IPS DF 6.9 (cell line): ENCODE measurements around the gene XPA.

Experiments used
- DNase-seq: peaks from one replicate; pipeline ENCODE4 v3.0.0-alpha.2; 2013; ENCODE audit warnings: low read depth, low spot score
- H3K27ac ChIP-seq: one replicate; pipeline ENCODE4 v1.5.1; 2013; ENCODE audit warnings: low read length, control low read depth
- H3K27me3 ChIP-seq: 2 replicates; pipeline ENCODE4 v1.6.1; 2013; ENCODE audit warnings: mild to moderate bottlenecking, low read length; ENCODE audit not compliant: control insufficient read depth, insufficient read depth
- H3K36me3 ChIP-seq: 2 replicates; pipeline ENCODE4 v1.6.1; 2013; ENCODE audit warnings: low read length; ENCODE audit not compliant: control insufficient read depth, insufficient read depth
- H3K4me1 ChIP-seq: 2 replicates; pipeline ENCODE4 v1.6.1; 2013; ENCODE audit warnings: low read length; ENCODE audit not compliant: control insufficient read depth, insufficient read depth
- H3K4me3 ChIP-seq: 2 replicates; pipeline ENCODE4 v1.5.1; 2013; ENCODE audit warnings: mild to moderate bottlenecking, low read length
- H3K9me3 ChIP-seq: 2 replicates; pipeline ENCODE4 v1.6.1; 2013; ENCODE audit warnings: low read length, inconsistent platforms; ENCODE audit not compliant: control insufficient read depth, insufficient read depth
- WGBS: extraction: QIAGEN DNeasy Blood & Tissue Kit; methylation state at CpG from one replicate; pipeline ENCODE4 v1.1.7; 2013; ENCODE audit warnings: mixed read lengths, missing lambda C conversion rate; ENCODE audit not compliant: insufficient read length, insufficient coverage; 5-methylcytosine and 5-hydroxymethylcytosine counted together

The XPA gene

GRCh38 chr9:97723819-97724218, 26.7 kb upstream of the XPA start:
- no CpG with 5 or more reads among the region's 2 CpGs for WGBS
- Histone ChIP-seq H3K4me3 (no peak overlapping the region), H3K27ac (no peak overlapping the region), H3K4me1 (no peaks in the 10 kb centered on the region; the same call in 1 of the 2 replicates), H3K27me3 (no peaks in the 10 kb centered on the region), H3K36me3 (no peaks in the 10 kb centered on the region), H3K9me3 (no peaks in the 10 kb centered on the region; the same call in 1 of the 2 replicates)
- DNase-seq = no peak

DNA sequence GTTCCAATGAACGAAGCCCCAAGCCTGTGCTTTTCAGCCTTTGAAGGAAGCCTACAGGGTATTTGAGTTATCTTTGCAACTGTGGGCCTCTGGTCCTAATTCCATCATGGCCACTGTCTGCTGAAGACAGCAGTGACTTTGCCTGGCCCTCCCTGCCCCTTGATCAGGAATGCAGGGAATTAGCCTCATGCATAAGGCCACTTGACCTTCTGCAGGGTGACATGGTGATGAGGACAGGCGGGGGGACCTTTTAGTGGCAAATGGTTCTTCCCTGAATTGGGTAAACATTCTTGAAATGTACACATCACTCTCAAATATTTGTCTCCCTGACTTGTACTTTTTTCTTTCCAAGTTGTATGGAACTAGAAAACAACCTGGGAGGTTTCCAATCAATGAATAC, 25.2 kb upstream of the XPA start:
- H3K27me3 ChIP-seq = no peaks in the 10 kb centered on the region
- H3K27ac ChIP-seq = no peak overlapping the region
- no peaks in the 10 kb centered on the region; the same call in 1 of the 2 replicates for H3K9me3 ChIP-seq
- no peaks in the 10 kb centered on the region for H3K36me3 ChIP-seq
- H3K4me1 ChIP-seq = no peaks in the 10 kb centered on the region; the same call in 1 of the 2 replicates
- WGBS = no CpG with 5 or more reads among the region's 2 CpGs
- DNase-seq = no peak
- H3K4me3 ChIP-seq = no peak overlapping the region

- no peak overlapping the region for H3K4me3 ChIP-seq
- no peaks in the 10 kb centered on the region; the same call in 1 of the 2 replicates for H3K9me3 ChIP-seq
- no peak for DNase-seq
- H3K27ac ChIP-seq = no peak overlapping the region
- no CpG with 5 or more reads among the region's 2 CpGs for WGBS
- no peaks in the 10 kb centered on the region; the same call in 1 of the 2 replicates for H3K4me1 ChIP-seq
- no peaks in the 10 kb centered on the region for H3K27me3 ChIP-seq
- no peaks in the 10 kb centered on the region for H3K36me3 ChIP-seq
Measured at GRCh38 chr9:97721396-97721795, 24.3 kb upstream of the XPA start.

- H3K4me1 ChIP-seq = no peaks in the 10 kb centered on the region; the same call in 1 of the 2 replicates
- H3K4me3 ChIP-seq = no peak overlapping the region
- WGBS = no CpG with 5 or more reads among the region's 3 CpGs
- DNase-seq = no peak
- H3K27me3 ChIP-seq = no peaks in the 10 kb centered on the region
- H3K9me3 ChIP-seq = no peaks in the 10 kb centered on the region; the same call in 1 of the 2 replicates
- H3K36me3 ChIP-seq = no peaks in the 10 kb centered on the region
- no peak overlapping the region for H3K27ac ChIP-seq
Measured at GRCh38 chr9:97717866-97718265, 20.7 kb upstream of the XPA start.

- H3K36me3 ChIP-seq = no peaks in the 10 kb centered on the region
- no peak for DNase-seq
- peaks cover 3% of the 10 kb centered on the region; the same call in 1 of the 2 replicates for H3K4me1 ChIP-seq
- H3K27ac ChIP-seq = no peak overlapping the region
- no peaks in the 10 kb centered on the region for H3K9me3 ChIP-seq
- H3K4me3 ChIP-seq = no peak overlapping the region
- WGBS = no CpG with 5 or more reads among the region's 3 CpGs
- no peaks in the 10 kb centered on the region for H3K27me3 ChIP-seq
Measured at GRCh38 chr9:97714435-97714834, 17.3 kb upstream of the XPA start.

GRCh38 chr9:97711223-97711626, 14.1 kb upstream of the XPA start:
- Histone ChIP-seq H3K4me3 (no peak overlapping the region), H3K9me3 (no peaks in the 10 kb centered on the region), H3K27ac (no peak overlapping the region), H3K36me3 (no peaks in the 10 kb centered on the region), H3K27me3 (no peaks in the 10 kb centered on the region), H3K4me1 (peaks cover 3% of the 10 kb centered on the region; the same call in 1 of the 2 replicates)
- DNase-seq = no peak
- WGBS = no CpG with 5 or more reads among the region's 12 CpGs

- Histone ChIP-seq H3K9me3 (no peaks in the 10 kb centered on the region), H3K4me3 (no peak overlapping the region), H3K36me3 (no peaks in the 10 kb centered on the region), H3K4me1 (peaks cover 3% of the 10 kb centered on the region; the same call in 1 of the 2 replicates), H3K27ac (no peak overlapping the region), H3K27me3 (no peaks in the 10 kb centered on the region)
- no CpG with 5 or more reads among the region's 9 CpGs for WGBS
- DNase-seq = no peak
Measured at GRCh38 chr9:97710356-97711222, 13.4 kb upstream of the XPA start.

DNA sequence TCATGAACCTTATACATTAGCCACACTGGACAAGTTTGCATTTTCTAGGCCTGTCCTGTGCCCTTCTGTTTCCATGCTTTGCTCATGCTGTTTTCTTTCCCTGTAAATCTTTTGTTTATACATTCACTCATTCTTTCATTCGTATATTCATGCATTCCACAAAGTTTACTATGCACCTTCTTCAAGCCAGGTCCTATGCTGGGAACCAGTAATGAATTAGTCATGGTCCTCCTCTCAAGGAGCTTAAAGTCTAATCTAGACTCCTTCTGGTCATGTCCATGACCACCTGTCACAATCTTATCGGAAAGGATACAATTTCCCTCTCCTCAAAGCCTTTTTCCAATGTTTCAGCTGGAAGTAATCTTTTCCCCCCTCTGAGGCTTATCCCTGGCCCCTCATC, 9.1 kb upstream of the XPA start:
- H3K4me3 ChIP-seq = no peak overlapping the region
- no peak for DNase-seq
- H3K27me3 ChIP-seq = no peaks in the 10 kb centered on the region
- H3K27ac ChIP-seq = no peak overlapping the region
- H3K36me3 ChIP-seq = no peaks in the 10 kb centered on the region
- no CpG with 5 or more reads among the region's 2 CpGs for WGBS
- no peaks in the 10 kb centered on the region for H3K9me3 ChIP-seq
- peaks cover 2% of the 10 kb centered on the region; the same call in 1 of the 2 replicates for H3K4me1 ChIP-seq

GRCh38 chr9:97705354-97705950, 8.3 kb upstream of the XPA start:
- H3K4me1 ChIP-seq = no peaks in the 10 kb centered on the region
- no peak for DNase-seq
- no peaks in the 10 kb centered on the region for H3K27me3 ChIP-seq
- H3K27ac ChIP-seq = no peak overlapping the region
- no peaks in the 10 kb centered on the region for H3K9me3 ChIP-seq
- no peaks in the 10 kb centered on the region for H3K36me3 ChIP-seq
- H3K4me3 ChIP-seq = no peak overlapping the region
- WGBS = no CpG with 5 or more reads among the region's 3 CpGs

DNA sequence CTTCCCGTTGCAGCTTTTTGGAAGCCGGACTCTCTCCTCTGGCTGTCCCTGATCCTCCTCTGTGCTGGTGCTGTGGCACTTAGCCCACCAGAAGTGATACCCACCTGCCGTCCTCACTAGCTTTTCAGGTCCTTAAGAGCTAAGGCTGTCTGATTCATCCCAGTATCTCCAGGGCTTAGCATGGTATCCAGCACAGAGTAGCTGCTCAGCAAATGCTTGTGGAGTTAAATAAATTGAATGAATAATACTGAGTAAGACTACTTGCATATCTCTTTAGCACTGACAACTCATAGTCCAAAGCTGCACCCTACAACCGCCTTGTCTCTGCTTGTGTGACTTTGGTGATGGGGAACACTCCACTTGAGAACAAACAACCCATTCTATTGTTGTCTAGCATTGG, 7.7 kb upstream of the XPA start:
- WGBS = no CpG with 5 or more reads among the region's 4 CpGs
- no peak for DNase-seq
- H3K4me3 ChIP-seq = no peak overlapping the region
- H3K27ac ChIP-seq = no peak overlapping the region
- H3K36me3 ChIP-seq = no peaks in the 10 kb centered on the region
- no peaks in the 10 kb centered on the region for H3K9me3 ChIP-seq
- H3K4me1 ChIP-seq = no peaks in the 10 kb centered on the region
- no peaks in the 10 kb centered on the region for H3K27me3 ChIP-seq
